GM12878 (cell line): Measurements from ENCODE around the gene UNC5B. TPM values are rescaled to one million over a fixed set of nuclear protein-coding genes. Genes with fewer than 3 reads are reported as not detected.

ENCODE experiments used
- ATAC-seq: fragments of 200-7000 bp; cut with Tn5 transposase; 3 replicates; pipeline ENCODE4 v1.9.1; 2020; ENCODE audit warnings: mild to moderate bottlenecking, moderate library complexity
- BruUV-seq: library from RNA; stranded (reverse); fragments of 400-500 nt; replicated peaks from 2 replicates; lab custom pipeline; 2021; lab: Mats Ljungman, UMichigan
- CTCF ChIA-PET: fragments of 300-600 bp; sonication (Branson Sonifier 250); formaldehyde crosslinking; extraction: SDS; loops from one replicate; lab custom pipeline; 2021; ENCODE audit warnings: inconsistent platforms; lab: Yijun Ruan, JAX
- POLR2A ChIA-PET: fragments of 350-600 bp; formaldehyde crosslinking; extraction: SDS; loops from one replicate; lab custom pipeline; 2021; ENCODE audit warnings: inconsistent platforms; lab: Charles Lee
- RAD21 ChIA-PET: fragments of 300-600 bp; sonication (Branson Sonifier 250); formaldehyde crosslinking; loops from one replicate; lab custom pipeline; 2023; ENCODE audit warnings: antibody characterized with exemption; ENCODE audit not compliant: unreplicated experiment; lab: Charles Lee
- SMC1A ChIA-PET: fragments of 300-600 bp; sonication (Branson Sonifier 250); formaldehyde crosslinking; loops from one replicate; lab custom pipeline; 2023; ENCODE audit not compliant: unreplicated experiment, uncharacterized antibody; lab: Charles Lee
- DNase-seq: peaks from one replicate; pipeline ENCODE4 v3.0.0-alpha.2; 2011; ENCODE audit warnings: low read depth, low spot score
- FAIRE-seq: peaks from 3 replicates; lab custom pipeline; 2011; peaks lifted over from hg19 to GRCh38; lab: Jason Lieb, UNC
- H2AFZ ChIP-seq: 2 replicates; pipeline ENCODE4 v1.6.0; 2011; ENCODE audit warnings: low read depth, low read length, control low read depth; ENCODE audit not compliant: control insufficient read depth
- H3K27ac ChIP-seq: 2 replicates; pipeline ENCODE4 v1.5.1; 2011; ENCODE audit warnings: control low read depth; ENCODE audit not compliant: control insufficient read depth, insufficient read depth
- H3K27me3 ChIP-seq, 2 experiments: replicated peaks in 1 of 2; 2 replicates each; pipeline versions ENCODE4 v1.6.0 to v1.6.1; 2011; ENCODE audit warnings: low read length in 1 of 2; ENCODE audit not compliant: control insufficient read depth in 2 of 2, insufficient read depth in 2 of 2
- H3K36me3 ChIP-seq, 2 experiments: 2 replicates each; pipeline ENCODE4 v1.5.1; 2011; ENCODE audit warnings: low read length in 1 of 2; ENCODE audit not compliant: control insufficient read depth in 2 of 2, insufficient read depth in 2 of 2
- H3K4me1 ChIP-seq: 2 replicates; pipeline ENCODE4 v1.6.1; 2011; ENCODE audit warnings: mild to moderate bottlenecking, low read length, moderate library complexity, mixed read lengths; ENCODE audit not compliant: control insufficient read depth, insufficient read depth
- H3K4me2 ChIP-seq: 2 replicates; pipeline ENCODE4 v1.6.0; 2011; ENCODE audit warnings: control low read depth; ENCODE audit not compliant: control insufficient read depth, insufficient read depth
- H3K4me3 ChIP-seq: fragments of 200-600 bp; sonication (generic); 2 replicates; pipeline ENCODE4 v1.5.1; 2016
- H3K79me2 ChIP-seq: 2 replicates; pipeline ENCODE4 v1.6.0; 2011; ENCODE audit warnings: low read length; ENCODE audit not compliant: control insufficient read depth, insufficient read depth
- H3K9ac ChIP-seq: 2 replicates; pipeline ENCODE4 v1.8.0; 2011; ENCODE audit warnings: low read length, control low read depth, mixed read lengths; ENCODE audit not compliant: control insufficient read depth, insufficient read depth
- H3K9me3 ChIP-seq: replicated peaks from 3 replicates; pipeline ENCODE4 v1.5.1; 2011; ENCODE audit warnings: mild to moderate bottlenecking, low read length; ENCODE audit not compliant: control insufficient read depth, insufficient read depth
- H4K20me1 ChIP-seq: 2 replicates; pipeline ENCODE4 v1.6.0; 2011; ENCODE audit not compliant: control insufficient read depth, insufficient read depth
- ASH2L ChIP-seq: fragments of 300-600, 200-600 bp; sonication (generic); IDR thresholded peaks from 2 replicates; pipeline ENCODE4 v1.6.1; 2017; ENCODE audit warnings: low read depth, mild to moderate bottlenecking, borderline replicate concordance
- ATF7 ChIP-seq: fragments of 450-650 bp; IDR thresholded peaks from 2 replicates; pipeline ENCODE4 v1.6.1; 2016; ENCODE audit warnings: low read depth, mild to moderate bottlenecking
- CHD2 ChIP-seq: IDR thresholded peaks from 2 replicates; pipeline ENCODE4 v1.6.1; 2011; ENCODE audit warnings: low read depth, low read length, improper control_type of control experiment, borderline replicate concordance
- CHD4 ChIP-seq: fragments of 200-600 bp; sonication (generic); IDR thresholded peaks from 2 replicates; pipeline ENCODE4 v1.6.1; 2016; ENCODE audit warnings: mild to moderate bottlenecking
- CREB1 ChIP-seq: IDR thresholded peaks from 2 replicates; pipeline ENCODE4 v1.6.1; 2012; ENCODE audit warnings: low read depth, mild to moderate bottlenecking, inconsistent platforms
- FOXK2 ChIP-seq: fragments of 450-650 bp; IDR thresholded peaks from 2 replicates; pipeline ENCODE4 v1.6.1; 2017; ENCODE audit warnings: mild to moderate bottlenecking, moderate library complexity
- JUNB ChIP-seq: IDR thresholded peaks from 2 replicates; pipeline ENCODE4 v1.6.1; 2016; ENCODE audit warnings: antibody characterized with exemption, mild to moderate bottlenecking
- JUND ChIP-seq: IDR thresholded peaks from 2 replicates; pipeline ENCODE4 v1.6.1; 2012; ENCODE audit warnings: low read depth, mild to moderate bottlenecking, low read length, improper control_type of control experiment, moderate library complexity
- KDM1A ChIP-seq: fragments of 200-600 bp; sonication (generic); IDR thresholded peaks from 2 replicates; pipeline ENCODE4 v1.6.1; 2016; ENCODE audit warnings: borderline replicate concordance
- MEF2A ChIP-seq: IDR thresholded peaks from 2 replicates; pipeline ENCODE4 v1.6.1; 2011; ENCODE audit warnings: low read depth, mild to moderate bottlenecking, low read length, moderate library complexity; ENCODE audit not compliant: insufficient read depth
- MTA2 ChIP-seq: fragments of 450-650 bp; IDR thresholded peaks from 2 replicates; pipeline ENCODE4 v1.6.1; 2016; ENCODE audit warnings: low read depth, mild to moderate bottlenecking, moderate library complexity
- NFIC ChIP-seq: IDR thresholded peaks from 2 replicates; pipeline ENCODE4 v1.6.1; 2012; ENCODE audit warnings: low read depth, mild to moderate bottlenecking, inconsistent platforms, low read length, moderate library complexity
- NR2C1 ChIP-seq: fragments of 450-650 bp; IDR thresholded peaks from 2 replicates; pipeline ENCODE4 v1.6.1; 2017; ENCODE audit warnings: antibody characterized with exemption, mild to moderate bottlenecking, moderate library complexity
- PAX8 ChIP-seq: fragments of 450-650 bp; IDR thresholded peaks from 2 replicates; pipeline ENCODE4 v1.6.1; 2017; ENCODE audit warnings: mild to moderate bottlenecking, moderate library complexity
- RB1 ChIP-seq: fragments of 450-650 bp; formaldehyde crosslinking; IDR thresholded peaks from 2 replicates; pipeline ENCODE4 v1.6.1; 2017; ENCODE audit warnings: mild to moderate bottlenecking, borderline replicate concordance
- RFX5 ChIP-seq: IDR thresholded peaks from 2 replicates; pipeline ENCODE4 v1.6.1; 2011; ENCODE audit warnings: low read depth, low read length, improper control_type of control experiment
- SREBF2 ChIP-seq: IDR thresholded peaks from 2 replicates; pipeline ENCODE4 v1.6.1; 2012; ENCODE audit warnings: mild to moderate bottlenecking, low read length
- TARDBP ChIP-seq: IDR thresholded peaks from 2 replicates; pipeline ENCODE4 v1.6.1; 2016; ENCODE audit warnings: borderline replicate concordance
- WRNIP1 ChIP-seq: IDR thresholded peaks from 2 replicates; pipeline ENCODE4 v1.6.1; 2011; ENCODE audit warnings: low read depth, low read length, improper control_type of control experiment, borderline replicate concordance
- ZNF217 ChIP-seq: fragments of 450-650 bp; IDR thresholded peaks from 2 replicates; pipeline ENCODE4 v1.6.1; 2017; ENCODE audit warnings: antibody characterized with exemption, mild to moderate bottlenecking
- WGBS: methylation state at CpG from one replicate; pipeline ENCODE4 v1.1.6; 2016; ENCODE audit warnings: low lambda C conversion rate; ENCODE audit not compliant: insufficient replicate concordance, insufficient coverage; ENCODE audit errors: missing lambda C conversion rate; 5-methylcytosine and 5-hydroxymethylcytosine counted together
- in situ Hi-C: fragments of 300-500 bp; cut with MboI; formaldehyde crosslinking; loops from 9 replicates; pipeline ENCODE4 v1.14.3; 2018; ENCODE audit warnings: mixed read lengths
- intact Hi-C: fragments of 100-400 bp; cut with micrococcal nuclease; formaldehyde crosslinking; loops from one replicate; pipeline ENCODE4 v1.14.2; 2022; ENCODE audit not compliant: unreplicated experiment
- polyA plus RNA-seq, 11 experiments: library from polyadenylated mRNA; depleted of rRNA in 4 of 11; unstranded in 6 of 11; stranded (reverse) in 5 of 11; fragments of >200 nt; fragmentation: Nextera tagmentation in 4 of 11; fragmentation: Illumina TruSeq in 1 of 11; extraction: Ambion mirVana in 4 of 11; extraction: Trizol in 1 of 11; gene quantifications; 1 replicate in 1 of 11; 2 replicates in 10 of 11; pipeline versions ENCODE4 v1.2.1 to v1.2.3, GENCODE V29; 2011 to 2016; ENCODE audit warnings: inconsistent platforms in 2 of 11, missing spikeins in 2 of 11, low read depth in 1 of 11
- total RNA-seq, 4 experiments: library from RNA; depleted of rRNA in 3 of 4; stranded (reverse); fragments of >200 nt in 3 of 4; fragmentation: Illumina TruSeq in 1 of 4; extraction: Trizol in 1 of 4; gene quantifications; 2 replicates each; pipeline versions ENCODE4 v1.2.1 to v1.2.3, GENCODE V29; 2013 to 2021
- TF ChIP-seq, protein P1 (sequence below): fragments of 450-650 bp; IDR thresholded peaks from 2 replicates; pipeline ENCODE4 v1.6.1; 2017; ENCODE audit warnings: low read depth, mild to moderate bottlenecking, moderate library complexity

UNC5B gene
- total and polyA plus RNA-seq, 10 of the 15 experiments (the other 5 are each of a cell fraction or from before 2014, with no cell fraction given) = 0.03 to 0.08 TPM; not detected in 8

DNA sequence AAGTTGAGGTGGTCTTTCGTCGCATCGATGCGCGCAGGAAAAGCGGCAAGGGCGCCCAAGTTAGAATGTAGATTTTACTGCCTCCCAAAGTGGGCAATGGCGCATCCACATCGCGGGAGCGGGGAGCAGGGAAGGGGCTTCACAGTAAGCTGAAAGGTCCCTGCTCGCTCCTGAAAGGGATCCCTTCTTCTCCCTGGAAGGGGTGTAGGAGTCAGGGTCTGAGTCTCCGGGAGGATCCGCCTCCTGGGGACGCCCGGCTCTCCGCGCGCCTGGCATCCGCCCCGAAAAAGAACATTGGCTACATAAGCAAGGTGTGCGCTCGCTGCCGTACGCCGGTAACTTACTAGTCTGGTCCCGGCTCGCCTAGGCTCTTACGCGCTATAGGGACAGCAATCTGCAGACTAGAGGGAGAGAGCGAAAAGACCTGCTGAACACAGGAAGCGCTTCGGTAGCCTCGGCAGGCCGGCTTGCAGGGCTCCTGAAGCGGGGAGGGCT is 804 bp downstream of the UNC5B start:
- H2AFZ ChIP-seq = no peak overlapping the region
- no peak overlapping the region for H3K4me2 ChIP-seq

DNA sequence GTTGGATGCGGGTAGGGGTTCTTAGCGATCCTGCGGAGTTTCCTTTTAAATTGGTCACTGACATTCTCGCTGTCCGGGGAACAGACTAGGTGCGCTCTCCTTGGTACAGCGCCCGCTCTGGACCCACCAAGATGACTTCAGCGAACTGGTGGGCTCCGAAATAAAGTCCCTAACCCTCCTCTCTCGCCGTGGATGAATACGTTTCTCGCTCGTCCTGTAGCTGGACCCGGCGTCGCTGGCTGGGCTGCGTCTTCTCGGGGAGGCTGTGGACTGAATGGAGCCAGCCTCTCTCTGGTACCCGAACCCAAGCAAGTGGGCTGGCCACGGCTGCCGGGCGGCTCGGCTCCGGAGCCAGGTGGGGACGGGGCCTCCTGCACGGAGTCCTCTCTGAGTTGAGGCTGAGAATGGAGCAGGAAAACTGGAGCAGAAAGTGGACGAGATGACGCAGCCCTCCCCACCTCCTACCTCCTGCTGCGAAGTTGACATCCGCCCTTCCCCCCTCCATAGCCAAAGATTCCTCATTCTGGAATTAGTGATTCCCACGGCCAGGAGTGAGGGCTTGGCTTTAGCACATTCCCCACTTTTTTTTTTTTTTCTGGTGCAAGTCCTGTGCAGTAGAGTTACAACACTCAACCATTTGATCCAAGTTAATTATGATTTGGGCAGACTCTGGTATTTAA is 1.5 kb downstream of the UNC5B start:
- intact Hi-C loops (no loop called here), in situ Hi-C loops (loop anchor here (5.0 kb wide), 1 partner anchor 292 kb away; no protein-coding TSS in a partner anchor)
- POLR2A ChIA-PET = no interaction called here
- H4K20me1 ChIP-seq = peaks cover 3% of the 10 kb centered on the region; the same call in 1 of the 2 replicates
- BruUV-seq = no TSS peak
- H3K27me3 ChIP-seq = peaks cover 18 to 21% of the 10 kb centered on the region in 2 experiments
- H3K9ac ChIP-seq = no peak overlapping the region
- WGBS = 14% methylated on average over 32 of the region's 33 CpGs
- CTCF ChIA-PET = no interaction called here
- SMC1A ChIA-PET = no interaction called here
- RAD21 ChIA-PET = no interaction called here
- no peak for DNase-seq
- no peaks in the 10 kb centered on the region for H3K4me1 ChIP-seq
- H3K4me3 ChIP-seq = no peak overlapping the region
- FAIRE-seq = no peak
- no peak for ATAC-seq
- no peaks in the 10 kb centered on the region for H3K79me2 ChIP-seq
- no peak overlapping the region for H2AFZ ChIP-seq
- no peak overlapping the region for H3K4me2 ChIP-seq
- no peak overlapping the region for H3K27ac ChIP-seq
- no peaks in the 10 kb centered on the region for H3K9me3 ChIP-seq
- H3K36me3 ChIP-seq = no peaks in the 10 kb centered on the region
- TF ChIP-seq MEF2A (no peak), KDM1A (no peak), CREB1 (no peak), NR2C1 (no peak), RFX5 (no peak), RB1 (no peak), ZNF217 (no peak), SREBF2 (no peak), FOXK2 (no peak), CHD4 (no peak), ASH2L (no peak), MTA2 (no peak), CHD2 (no peak), WRNIP1 (no peak), JUND (no peak)
- TF ChIP-seq, protein P1, sequence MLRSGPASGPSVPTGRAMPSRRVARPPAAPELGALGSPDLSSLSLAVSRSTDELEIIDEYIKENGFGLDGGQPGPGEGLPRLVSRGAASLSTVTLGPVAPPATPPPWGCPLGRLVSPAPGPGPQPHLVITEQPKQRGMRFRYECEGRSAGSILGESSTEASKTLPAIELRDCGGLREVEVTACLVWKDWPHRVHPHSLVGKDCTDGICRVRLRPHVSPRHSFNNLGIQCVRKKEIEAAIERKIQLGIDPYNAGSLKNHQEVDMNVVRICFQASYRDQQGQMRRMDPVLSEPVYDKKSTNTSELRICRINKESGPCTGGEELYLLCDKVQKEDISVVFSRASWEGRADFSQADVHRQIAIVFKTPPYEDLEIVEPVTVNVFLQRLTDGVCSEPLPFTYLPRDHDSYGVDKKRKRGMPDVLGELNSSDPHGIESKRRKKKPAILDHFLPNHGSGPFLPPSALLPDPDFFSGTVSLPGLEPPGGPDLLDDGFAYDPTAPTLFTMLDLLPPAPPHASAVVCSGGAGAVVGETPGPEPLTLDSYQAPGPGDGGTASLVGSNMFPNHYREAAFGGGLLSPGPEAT = no peak

More for the DNA sequence above, 804 bp downstream of the UNC5B start:
- H3K4me3 ChIP-seq = no peak overlapping the region
- no peaks in the 10 kb centered on the region for H3K79me2 ChIP-seq
- no peaks in the 10 kb centered on the region for H3K4me1 ChIP-seq
- BruUV-seq = no TSS peak
- no peaks in the 10 kb centered on the region for H3K36me3 ChIP-seq
- ChIA-PET CTCF (no interaction called here), SMC1A (no interaction called here), RAD21 (no interaction called here), POLR2A (no interaction called here)
- no peak for TF ChIP-seq JUNB
- TF ChIP-seq NFIC = no peak
- TF ChIP-seq CHD2 = no peak
- TF ChIP-seq TARDBP = no peak
- TF ChIP-seq PAX8 = no peak
- TF ChIP-seq ATF7 = no peak
- in situ Hi-C loops (loop anchor here (5.0 kb wide), 1 partner anchor 291 kb away; no protein-coding TSS in a partner anchor), intact Hi-C loops (no loop called here)
- H3K27ac ChIP-seq = no peak overlapping the region
- no peak overlapping the region for H3K9ac ChIP-seq
- H3K27me3 ChIP-seq = peaks cover 18% of the 10 kb centered on the region in 2 experiments
- ATAC-seq = no peak
- H4K20me1 ChIP-seq = peaks cover 3% of the 10 kb centered on the region; the same call in 1 of the 2 replicates
- WGBS = 9% methylated on average over 35 of the region's 36 CpGs
- no peaks in the 10 kb centered on the region for H3K9me3 ChIP-seq
- FAIRE-seq = no peak
- DNase-seq = no peak
